Activated T-cell treated with anti-CD3 and anti-CD28 coated beads, Interleukin-2, amount 50 U/mL, for 4 hours (primary cell): ENCODE results near the gene CPAMD8. TPM values are rescaled to one million over a fixed set of nuclear protein-coding genes. Genes with fewer than 3 reads are reported as not detected.
A peak's percentile ranks its signal among the peaks of the same experiment; 100 is the strongest.

Source experiments
- ATAC-seq, 2 donors: fragments of 200-7000 bp; cut with Tn5 transposase; one replicate each; pipeline ENCODE4 v1.10.0; 2021
- DNase-seq: peaks from one replicate; pipeline ENCODE4 v3.0.0-alpha.2; 2020
- H3K27me3 Mint-ChIP-seq: one replicate; pipeline ENCODE4 v1.8.0; 2021; ENCODE audit warnings: low read depth, mixed read lengths
- H3K36me3 Mint-ChIP-seq: one replicate; pipeline ENCODE4 v1.8.0; 2022; ENCODE audit warnings: mixed read lengths; ENCODE audit not compliant: insufficient read depth
- H3K4me1 Mint-ChIP-seq: one replicate; pipeline ENCODE4 v1.8.0; 2021; ENCODE audit warnings: low read depth, mixed read lengths
- H3K4me3 Mint-ChIP-seq: one replicate; pipeline ENCODE4 v1.8.0; 2021; ENCODE audit warnings: mild to moderate bottlenecking, moderate library complexity, mixed read lengths
- H3K9me3 Mint-ChIP-seq: one replicate; pipeline ENCODE4 v1.8.0; 2021; ENCODE audit warnings: mixed read lengths
- total RNA-seq, 3 donors: library from RNA; stranded (reverse); gene quantifications; one replicate each; pipeline ENCODE4 v1.2.1, GENCODE V29; 2021

The CPAMD8 gene
- under 1 TPM in 2 of 3 donors, not detected in 1; 0.18 to 0.37 TPM for total RNA-seq

GRCh38 chr19:17026706-17027534, at the start of gene CPAMD8:
TSS of gene CPAMD8 (minus strand) at chr19:17026810. CDS start at chr19:17026642, 168 bp downstream.
- Mint-ChIP-seq H3K27me3 (peaks cover 50% of the 10 kb centered on the region), H3K36me3 (peaks cover 9% of the 10 kb centered on the region), H3K4me1 (peaks cover 10% of the 10 kb centered on the region), H3K9me3 (peaks cover 19% of the 10 kb centered on the region), H3K4me3 (peak within 1 kb of the TSS; percentile 73)
- DNase-seq, result no peak
- ATAC-seq, result peak; percentile 52 to 66

DNA sequence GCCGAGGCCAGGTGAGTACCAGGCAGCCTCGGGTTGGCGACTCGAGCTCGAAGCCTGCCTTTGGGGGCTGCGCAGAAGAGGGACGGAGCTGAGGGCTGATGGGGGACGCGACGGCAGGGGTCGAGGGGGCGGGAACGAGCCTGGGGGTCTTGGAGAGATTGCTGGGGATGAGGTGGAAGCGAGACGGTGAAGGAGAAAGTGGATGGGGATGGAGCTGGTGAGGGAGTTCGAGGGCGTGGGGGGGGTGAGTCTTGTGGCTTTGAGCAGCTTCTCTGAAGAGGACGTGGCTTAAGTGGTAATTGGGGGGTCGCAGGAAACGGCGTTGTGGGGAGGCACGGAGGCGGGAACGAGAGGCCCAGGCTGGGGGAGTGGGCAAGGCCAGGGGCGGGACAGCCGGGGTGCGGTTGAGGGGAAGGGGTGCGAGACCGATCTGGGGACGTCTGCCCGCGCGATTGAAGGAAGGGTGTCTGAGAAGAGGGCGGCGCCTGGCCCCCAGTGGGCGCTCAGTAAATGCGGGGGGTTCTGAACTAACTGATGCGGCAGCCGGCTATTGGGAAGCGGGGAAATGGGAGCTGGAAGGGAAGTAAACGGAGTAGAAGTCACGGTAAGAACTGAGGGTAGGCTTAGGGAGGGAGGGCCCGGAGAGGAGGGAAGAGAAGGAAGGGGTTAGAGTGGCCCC, 49.4 kb upstream of the CPAMD8 start:
- no peaks in the 10 kb centered on the region for H3K9me3 Mint-ChIP-seq
- H3K36me3 Mint-ChIP-seq, result peaks cover 8% of the 10 kb centered on the region
- H3K4me1 Mint-ChIP-seq, result peaks cover 64% of the 10 kb centered on the region
- H3K27me3 Mint-ChIP-seq, result no peaks in the 10 kb centered on the region
- ATAC-seq, result peak; percentile 3 to 4
- peak overlapping the region; percentile 95 for H3K4me3 Mint-ChIP-seq
- peak; percentile 35 for DNase-seq

GRCh38 chr19:17075035-17075863, 48.6 kb upstream of the CPAMD8 start, which contains the start of the genes HAUS8 and MYO9B:
TSS of gene HAUS8 (minus strand) at chr19:17075452. CDS start at chr19:17075422, 30 bp downstream.
TSS of gene MYO9B (plus strand) at chr19:17075777. CDS start at chr19:17101718, 25,941 bp downstream.
- ATAC-seq, result peak; percentile 79 to 83
- Mint-ChIP-seq H3K36me3 (peaks cover 15% of the 10 kb centered on the region), H3K4me1 (peaks cover 59% of the 10 kb centered on the region)

GRCh38 chr19:17074634-17075034, 48.0 kb upstream of the CPAMD8 start:
- H3K4me3 Mint-ChIP-seq, result peak overlapping the region; percentile 98
- no peak for DNase-seq
- H3K4me1 Mint-ChIP-seq, result peaks cover 57% of the 10 kb centered on the region
- ATAC-seq, result no peak
- no peaks in the 10 kb centered on the region for H3K9me3 Mint-ChIP-seq
- no peaks in the 10 kb centered on the region for H3K27me3 Mint-ChIP-seq
- H3K36me3 Mint-ChIP-seq, result peaks cover 16% of the 10 kb centered on the region

More at GRCh38 chr19:17075035-17075863, 48.6 kb upstream of the CPAMD8 start, which contains the start of the genes HAUS8 and MYO9B:
- Mint-ChIP-seq H3K27me3 (no peaks in the 10 kb centered on the region), H3K4me3 (peak within 1 kb of the TSS; percentile 98), H3K9me3 (no peaks in the 10 kb centered on the region)
- peak; percentile 99 for DNase-seq

GRCh38 chr19:17073869-17074633, 47.4 kb upstream of the CPAMD8 start:
- Mint-ChIP-seq H3K4me1 (peaks cover 51% of the 10 kb centered on the region), H3K4me3 (peak overlapping the region; percentile 98), H3K36me3 (peaks cover 17% of the 10 kb centered on the region)

GRCh38 chr19:17070912-17071311, 44.3 kb upstream of the CPAMD8 start:
- Mint-ChIP-seq H3K4me1 (peaks cover 32% of the 10 kb centered on the region), H3K36me3 (peaks cover 20% of the 10 kb centered on the region), H3K27me3 (no peaks in the 10 kb centered on the region), H3K4me3 (no peak overlapping the region), H3K9me3 (no peaks in the 10 kb centered on the region)
- DNase-seq (no peak), ATAC-seq (no peak)

More at GRCh38 chr19:17073869-17074633, 47.4 kb upstream of the CPAMD8 start:
- no peak for ATAC-seq
- Mint-ChIP-seq H3K9me3 (no peaks in the 10 kb centered on the region), H3K27me3 (no peaks in the 10 kb centered on the region)
- DNase-seq, result no peak

GRCh38 chr19:17070421-17070820, 43.8 kb upstream of the CPAMD8 start:
- ATAC-seq, result no peak
- H3K27me3 Mint-ChIP-seq, result no peaks in the 10 kb centered on the region
- H3K36me3 Mint-ChIP-seq, result peaks cover 20% of the 10 kb centered on the region
- no peak for DNase-seq
- H3K9me3 Mint-ChIP-seq, result no peaks in the 10 kb centered on the region
- peaks cover 32% of the 10 kb centered on the region for H3K4me1 Mint-ChIP-seq
- no peak overlapping the region for H3K4me3 Mint-ChIP-seq

- Mint-ChIP-seq H3K4me1 (peaks cover 38% of the 10 kb centered on the region), H3K9me3 (no peaks in the 10 kb centered on the region), H3K4me3 (no peak overlapping the region), H3K27me3 (no peaks in the 10 kb centered on the region), H3K36me3 (peaks cover 22% of the 10 kb centered on the region)
- no peak for DNase-seq
- ATAC-seq, result no peak
These were observed 42.6 kb upstream of the CPAMD8 start for GRCh38 chr19:17069193-17069592.

DNA sequence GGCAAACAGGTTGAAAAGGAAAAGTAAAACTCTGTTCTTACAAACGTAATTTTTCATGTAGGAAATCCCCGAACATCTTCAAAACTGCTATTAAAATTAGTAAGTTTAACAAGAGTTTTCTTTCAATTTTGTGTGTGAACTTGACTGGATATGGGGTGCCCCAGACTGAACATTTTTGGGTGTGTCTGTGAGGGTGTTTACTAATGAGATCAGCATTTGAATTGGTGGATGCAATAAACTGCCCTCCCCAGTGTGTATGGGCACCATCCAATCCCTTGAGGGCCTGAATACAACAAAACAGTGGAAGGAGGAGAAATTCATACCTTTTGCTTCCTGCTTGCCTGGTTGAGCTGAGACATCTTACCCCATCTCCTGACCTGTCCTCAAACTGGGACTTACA, 36.8 kb upstream of the CPAMD8 start:
- Mint-ChIP-seq H3K36me3 (peaks cover 31% of the 10 kb centered on the region), H3K9me3 (no peaks in the 10 kb centered on the region), H3K4me1 (peaks cover 25% of the 10 kb centered on the region), H3K27me3 (no peaks in the 10 kb centered on the region), H3K4me3 (no peak overlapping the region)
- DNase-seq, result no peak
- no peak for ATAC-seq

- Mint-ChIP-seq H3K4me3 (no peak overlapping the region), H3K36me3 (peaks cover 37% of the 10 kb centered on the region), H3K4me1 (peaks cover 19% of the 10 kb centered on the region), H3K27me3 (no peaks in the 10 kb centered on the region), H3K9me3 (no peaks in the 10 kb centered on the region)
- DNase-seq (no peak), ATAC-seq (no peak)
These were observed 35.1 kb upstream of the CPAMD8 start for GRCh38 chr19:17061691-17062090.

- ATAC-seq, result no peak
- peaks cover 35% of the 10 kb centered on the region for H3K36me3 Mint-ChIP-seq
- no peaks in the 10 kb centered on the region for H3K9me3 Mint-ChIP-seq
- H3K4me3 Mint-ChIP-seq, result no peak overlapping the region
- no peak for DNase-seq
- H3K4me1 Mint-ChIP-seq, result peaks cover 16% of the 10 kb centered on the region
- no peaks in the 10 kb centered on the region for H3K27me3 Mint-ChIP-seq
These were observed 34.6 kb upstream of the CPAMD8 start for GRCh38 chr19:17061205-17061604.

DNA sequence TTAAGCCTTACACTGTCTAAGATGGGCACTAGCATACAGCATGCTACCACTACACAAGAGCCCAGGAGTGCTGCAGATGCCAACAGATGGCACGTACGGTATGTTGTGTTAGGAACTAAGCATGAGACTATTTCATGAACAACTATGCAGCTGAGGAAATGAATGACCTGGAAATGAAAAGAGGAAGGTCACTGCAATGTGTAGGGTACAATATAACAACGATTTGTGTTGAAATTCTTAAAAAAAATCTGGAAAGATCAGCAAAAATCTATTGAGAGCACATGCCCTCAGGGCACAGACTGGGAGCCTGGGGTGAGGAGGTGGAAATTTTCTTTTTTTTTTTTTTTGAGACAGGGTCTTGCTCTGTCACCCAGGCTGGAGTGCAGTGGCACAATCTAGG, 34.2 kb upstream of the CPAMD8 start:
- ATAC-seq (no peak), DNase-seq (no peak)
- no peaks in the 10 kb centered on the region for H3K27me3 Mint-ChIP-seq
- peaks cover 37% of the 10 kb centered on the region for H3K36me3 Mint-ChIP-seq
- H3K4me1 Mint-ChIP-seq, result peaks cover 16% of the 10 kb centered on the region
- no peak overlapping the region for H3K4me3 Mint-ChIP-seq
- H3K9me3 Mint-ChIP-seq, result no peaks in the 10 kb centered on the region

DNA sequence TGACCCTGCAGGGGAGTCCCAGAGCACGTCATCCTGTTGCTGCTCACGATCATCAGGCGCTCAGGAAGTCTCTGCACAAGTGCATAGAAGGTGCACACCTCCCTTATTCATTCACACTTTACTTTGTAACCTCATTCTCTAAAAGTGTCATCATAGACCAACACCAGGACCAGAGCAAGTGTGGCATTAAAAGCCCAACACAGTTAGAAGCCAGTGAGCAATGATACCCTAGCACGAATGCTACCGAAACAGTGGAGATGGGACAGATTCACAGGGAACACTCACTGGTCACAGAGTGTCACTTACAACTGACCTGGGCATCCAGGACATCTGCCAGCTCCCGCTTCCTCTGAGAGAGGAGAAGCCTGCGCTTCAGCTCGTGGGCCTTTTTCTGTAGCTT, 31.6 kb upstream of the CPAMD8 start:
- DNase-seq (no peak), ATAC-seq (no peak)
- no peaks in the 10 kb centered on the region for H3K4me1 Mint-ChIP-seq
- no peaks in the 10 kb centered on the region for H3K27me3 Mint-ChIP-seq
- peaks cover 35% of the 10 kb centered on the region for H3K36me3 Mint-ChIP-seq
- no peak overlapping the region for H3K4me3 Mint-ChIP-seq
- no peaks in the 10 kb centered on the region for H3K9me3 Mint-ChIP-seq
